ENCODE results near the gene RSPO4.
"Not testable (repeated sequence)": the region's sequence is repeated elsewhere in the genome, so short reads cannot be mapped to it uniquely, and the experiment has no call there.

RSPO4 gene

GRCh38 chr20:1001911-1002681, at the start of gene RSPO4:
TSS of gene RSPO4 (minus strand) at chr20:1002311. CDS start at chr20:1002164, 147 bp downstream.
- H3K27me3 ChIP-seq (ENCODE audit: low read depth, low read length) = peaks cover 31% of the 10 kb centered on the region
- H3K9me3 ChIP-seq (ENCODE audit: control insufficient read depth in 1 of 2, low read length in 2 of 2) = no peaks in the 10 kb centered on the region
- H3K4me3 ChIP-seq (ENCODE audit: low read depth in 1 of 2, low read length in 2 of 2) = no peak within 1 kb of the TSS
- H3K4me1 ChIP-seq (ENCODE audit: control insufficient read depth in 1 of 2, insufficient read depth in 2 of 2, low read length in 2 of 2) = no peaks in the 10 kb centered on the region
- H3K27ac ChIP-seq (ENCODE audit: low read length) = no peak within 1 kb of the TSS
- H3K36me3 ChIP-seq (ENCODE audit: control insufficient read depth in 1 of 2, insufficient read depth in 2 of 2, low read length in 2 of 2) = no peaks in the 10 kb centered on the region

- no peaks in the 10 kb centered on the region for H3K27me3 ChIP-seq (ENCODE audit: low read depth, low read length)
- no peak overlapping the region for H3K4me3 ChIP-seq (ENCODE audit: low read depth in 1 of 2, low read length in 2 of 2)
- H3K4me1 ChIP-seq (ENCODE audit: control insufficient read depth in 1 of 2, insufficient read depth in 2 of 2, low read length in 2 of 2) = no peaks in the 10 kb centered on the region
- H3K36me3 ChIP-seq (ENCODE audit: control insufficient read depth in 1 of 2, insufficient read depth in 2 of 2, low read length in 2 of 2) = no peaks in the 10 kb centered on the region
- H3K27ac ChIP-seq (ENCODE audit: low read length) = no peak overlapping the region
- H3K9me3 ChIP-seq (ENCODE audit: control insufficient read depth in 1 of 2, low read length in 2 of 2) = peaks cover 0 to 6% of the 10 kb centered on the region in 2 donors
These were observed 48.3 kb upstream of the RSPO4 start for GRCh38 chr20:1050440-1050839.

GRCh38 chr20:1045860-1046418, 43.8 kb upstream of the RSPO4 start:
- Histone ChIP-seq H3K9me3 (ENCODE audit: control insufficient read depth in 1 of 2, low read length in 2 of 2) (peaks cover 0 to 6% of the 10 kb centered on the region in 2 donors), H3K4me3 (ENCODE audit: low read depth in 1 of 2, low read length in 2 of 2) (no peak overlapping the region), H3K4me1 (ENCODE audit: control insufficient read depth in 1 of 2, insufficient read depth in 2 of 2, low read length in 2 of 2) (no peaks in the 10 kb centered on the region), H3K27ac (ENCODE audit: low read length) (no peak overlapping the region), H3K27me3 (ENCODE audit: low read depth, low read length) (no peaks in the 10 kb centered on the region), H3K36me3 (ENCODE audit: control insufficient read depth in 1 of 2, insufficient read depth in 2 of 2, low read length in 2 of 2) (no peaks in the 10 kb centered on the region)

GRCh38 chr20:1041845-1042390, 39.8 kb upstream of the RSPO4 start:
- H3K9me3 ChIP-seq (ENCODE audit: control insufficient read depth in 1 of 2, low read length in 2 of 2) = peaks cover 0 to under 1% of the 10 kb centered on the region in 2 donors
- no peaks in the 10 kb centered on the region for H3K27me3 ChIP-seq (ENCODE audit: low read depth, low read length)
- H3K4me1 ChIP-seq (ENCODE audit: control insufficient read depth in 1 of 2, insufficient read depth in 2 of 2, low read length in 2 of 2) = no peaks in the 10 kb centered on the region
- no peaks in the 10 kb centered on the region for H3K36me3 ChIP-seq (ENCODE audit: control insufficient read depth in 1 of 2, insufficient read depth in 2 of 2, low read length in 2 of 2)
- no peak overlapping the region for H3K27ac ChIP-seq (ENCODE audit: low read length)
- H3K4me3 ChIP-seq (ENCODE audit: low read depth in 1 of 2, low read length in 2 of 2) = no peak overlapping the region

GRCh38 chr20:1038205-1038604, 36.1 kb upstream of the RSPO4 start:
- Histone ChIP-seq H3K4me1 (ENCODE audit: control insufficient read depth in 1 of 2, insufficient read depth in 2 of 2, low read length in 2 of 2) (no peaks in the 10 kb centered on the region), H3K4me3 (ENCODE audit: low read depth in 1 of 2, low read length in 2 of 2) (no peak overlapping the region), H3K36me3 (ENCODE audit: control insufficient read depth in 1 of 2, insufficient read depth in 2 of 2, low read length in 2 of 2) (no peaks in the 10 kb centered on the region), H3K27me3 (ENCODE audit: low read depth, low read length) (no peaks in the 10 kb centered on the region), H3K27ac (ENCODE audit: low read length) (no peak overlapping the region), H3K9me3 (ENCODE audit: control insufficient read depth in 1 of 2, low read length in 2 of 2) (no peaks in the 10 kb centered on the region)

GRCh38 chr20:1037039-1037438, 34.9 kb upstream of the RSPO4 start:
- no peaks in the 10 kb centered on the region for H3K4me1 ChIP-seq (ENCODE audit: control insufficient read depth in 1 of 2, insufficient read depth in 2 of 2, low read length in 2 of 2)
- H3K27ac ChIP-seq (ENCODE audit: low read length) = no peak overlapping the region
- H3K9me3 ChIP-seq (ENCODE audit: control insufficient read depth in 1 of 2, low read length in 2 of 2) = no peaks in the 10 kb centered on the region
- no peaks in the 10 kb centered on the region for H3K27me3 ChIP-seq (ENCODE audit: low read depth, low read length)
- H3K4me3 ChIP-seq (ENCODE audit: low read depth in 1 of 2, low read length in 2 of 2) = no peak overlapping the region
- H3K36me3 ChIP-seq (ENCODE audit: control insufficient read depth in 1 of 2, insufficient read depth in 2 of 2, low read length in 2 of 2) = no peaks in the 10 kb centered on the region

GRCh38 chr20:1035466-1035865, 33.4 kb upstream of the RSPO4 start:
- Histone ChIP-seq H3K4me1 (ENCODE audit: control insufficient read depth in 1 of 2, insufficient read depth in 2 of 2, low read length in 2 of 2) (no peaks in the 10 kb centered on the region), H3K27ac (ENCODE audit: low read length) (no peak overlapping the region), H3K4me3 (ENCODE audit: low read depth in 1 of 2, low read length in 2 of 2) (no peak overlapping the region), H3K36me3 (ENCODE audit: control insufficient read depth in 1 of 2, insufficient read depth in 2 of 2, low read length in 2 of 2) (no peaks in the 10 kb centered on the region), H3K9me3 (ENCODE audit: control insufficient read depth in 1 of 2, low read length in 2 of 2) (no peaks in the 10 kb centered on the region), H3K27me3 (ENCODE audit: low read depth, low read length) (no peaks in the 10 kb centered on the region)

GRCh38 chr20:1034415-1034789, 32.3 kb upstream of the RSPO4 start:
- H3K4me1 ChIP-seq (ENCODE audit: control insufficient read depth in 1 of 2, insufficient read depth in 2 of 2, low read length in 2 of 2) = no peaks in the 10 kb centered on the region

GRCh38 chr20:1033751-1034414, 31.8 kb upstream of the RSPO4 start:
- H3K9me3 ChIP-seq (ENCODE audit: control insufficient read depth in 1 of 2, low read length in 2 of 2) = no peaks in the 10 kb centered on the region
- H3K27ac ChIP-seq (ENCODE audit: low read length) = no peak overlapping the region
- no peaks in the 10 kb centered on the region for H3K36me3 ChIP-seq (ENCODE audit: control insufficient read depth in 1 of 2, insufficient read depth in 2 of 2, low read length in 2 of 2)
- H3K4me1 ChIP-seq (ENCODE audit: control insufficient read depth in 1 of 2, insufficient read depth in 2 of 2, low read length in 2 of 2) = no peaks in the 10 kb centered on the region
- H3K4me3 ChIP-seq (ENCODE audit: low read depth in 1 of 2, low read length in 2 of 2) = no peak overlapping the region
- no peaks in the 10 kb centered on the region for H3K27me3 ChIP-seq (ENCODE audit: low read depth, low read length)

More at GRCh38 chr20:1034415-1034789, 32.3 kb upstream of the RSPO4 start:
- Histone ChIP-seq H3K9me3 (ENCODE audit: control insufficient read depth in 1 of 2, low read length in 2 of 2) (no peaks in the 10 kb centered on the region), H3K27ac (ENCODE audit: low read length) (no peak overlapping the region), H3K36me3 (ENCODE audit: control insufficient read depth in 1 of 2, insufficient read depth in 2 of 2, low read length in 2 of 2) (no peaks in the 10 kb centered on the region), H3K4me3 (ENCODE audit: low read depth in 1 of 2, low read length in 2 of 2) (no peak overlapping the region), H3K27me3 (ENCODE audit: low read depth, low read length) (no peaks in the 10 kb centered on the region)

GRCh38 chr20:1029980-1030379, 27.9 kb upstream of the RSPO4 start:
- no peaks in the 10 kb centered on the region for H3K36me3 ChIP-seq (ENCODE audit: control insufficient read depth in 1 of 2, insufficient read depth in 2 of 2, low read length in 2 of 2)
- H3K27me3 ChIP-seq (ENCODE audit: low read depth, low read length) = no peaks in the 10 kb centered on the region
- no peaks in the 10 kb centered on the region for H3K4me1 ChIP-seq (ENCODE audit: control insufficient read depth in 1 of 2, insufficient read depth in 2 of 2, low read length in 2 of 2)

GRCh38 chr20:1026214-1026613, 24.1 kb upstream of the RSPO4 start:
- H3K9me3 ChIP-seq (ENCODE audit: control insufficient read depth in 1 of 2, low read length in 2 of 2); H3K4me3 ChIP-seq (ENCODE audit: low read depth in 1 of 2, low read length in 2 of 2); H3K27me3 ChIP-seq (ENCODE audit: low read depth, low read length); H3K4me1 ChIP-seq (ENCODE audit: control insufficient read depth in 1 of 2, insufficient read depth in 2 of 2, low read length in 2 of 2); H3K36me3 ChIP-seq (ENCODE audit: control insufficient read depth in 1 of 2, insufficient read depth in 2 of 2, low read length in 2 of 2); H3K27ac ChIP-seq (ENCODE audit: low read length): not testable (repeated sequence)

More at GRCh38 chr20:1029980-1030379, 27.9 kb upstream of the RSPO4 start:
- no peaks in the 10 kb centered on the region for H3K9me3 ChIP-seq (ENCODE audit: control insufficient read depth in 1 of 2, low read length in 2 of 2)
- H3K27ac ChIP-seq (ENCODE audit: low read length) = no peak overlapping the region
- no peak overlapping the region for H3K4me3 ChIP-seq (ENCODE audit: low read depth in 1 of 2, low read length in 2 of 2)

Data from muscle layer of duodenum (tissue), 2 donors.